SIG-M5 treated with dmso at 0.1 percent for 504 hours (cell line): ENCODE measurements around the gene IFNA21.
"Not testable (repeated sequence)": the region's sequence is repeated elsewhere in the genome, so short reads cannot be mapped to it uniquely, and the experiment has no call there.

ENCODE experiments used
- DNase-seq: peaks from one replicate; lab custom pipeline; 2025; ENCODE audit not compliant: unreplicated experiment; lab: John Stamatoyannopoulos, UW

Gene IFNA21

GRCh38 chr9:21166560-21166959 is at the start of gene IFNA21:
IFNA21 (minus strand) TSS chr9:21166660; CDS start chr9:21166612, 48 bp downstream.
- not testable (repeated sequence) for DNase-seq

DNA sequence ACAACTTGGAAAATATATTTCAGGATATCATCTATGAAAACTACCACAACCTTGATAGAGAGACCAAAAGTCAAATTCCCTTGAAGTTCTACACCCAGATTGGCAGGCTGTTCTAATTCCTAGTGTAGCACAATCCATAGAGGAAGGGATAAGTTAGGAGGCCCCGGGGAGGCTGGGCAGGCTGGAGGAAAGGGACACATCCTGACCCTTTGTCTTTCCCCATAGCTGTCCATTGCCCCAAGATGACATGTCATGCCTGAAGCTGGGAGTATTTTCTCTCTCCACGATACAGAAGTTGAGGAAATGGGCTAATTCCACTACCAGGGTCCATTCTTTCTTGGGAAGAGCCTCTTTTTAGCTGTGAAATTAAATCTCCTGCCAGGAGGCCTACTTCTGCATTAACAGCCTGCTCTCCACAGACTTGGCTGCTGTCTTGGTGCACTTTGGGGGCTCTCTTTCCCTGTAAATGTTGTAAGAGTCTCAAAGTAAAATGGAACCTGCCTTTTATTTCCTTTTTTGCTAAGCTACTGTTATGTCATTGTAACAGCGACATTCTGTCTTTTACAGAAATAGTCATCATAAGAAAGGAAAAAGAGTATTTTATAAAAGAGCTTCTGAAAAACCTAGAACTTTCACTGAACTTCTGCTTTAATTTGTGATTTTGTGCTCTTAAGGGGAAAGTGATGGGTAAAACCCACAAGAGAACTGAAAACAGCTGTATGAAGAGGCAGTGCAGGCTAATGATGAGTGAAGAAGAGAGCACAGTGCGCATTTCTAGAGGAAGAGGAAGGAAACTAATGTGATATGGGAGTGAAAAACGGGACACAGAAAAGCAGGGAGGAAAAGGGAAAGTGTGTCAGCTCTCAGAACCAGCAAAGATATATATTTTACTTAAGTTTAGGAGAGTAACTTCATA is 47.2 kb upstream of the IFNA21 start:
- DNase-seq = peak; percentile 38

DNA sequence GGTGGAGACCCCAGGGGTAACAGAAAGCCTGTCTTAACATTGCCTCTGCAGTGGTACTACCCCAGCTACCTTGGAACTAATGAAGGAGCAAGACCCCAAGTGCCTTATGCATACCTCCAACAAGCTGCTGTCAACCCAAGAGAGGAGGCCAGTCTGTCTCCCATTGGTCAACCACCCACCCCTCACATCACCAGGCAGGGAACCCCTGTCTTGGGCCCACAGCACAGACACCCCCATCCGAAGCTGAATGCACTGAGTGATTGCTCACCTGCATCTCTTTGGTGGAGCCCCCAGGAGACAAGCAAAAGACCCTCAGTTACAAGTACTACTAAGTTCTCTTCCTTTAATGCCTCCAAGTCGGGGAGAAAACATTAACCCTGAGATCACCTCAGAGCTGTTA is 45.7 kb upstream of the IFNA21 start:
- DNase-seq = not testable (repeated sequence)

DNA sequence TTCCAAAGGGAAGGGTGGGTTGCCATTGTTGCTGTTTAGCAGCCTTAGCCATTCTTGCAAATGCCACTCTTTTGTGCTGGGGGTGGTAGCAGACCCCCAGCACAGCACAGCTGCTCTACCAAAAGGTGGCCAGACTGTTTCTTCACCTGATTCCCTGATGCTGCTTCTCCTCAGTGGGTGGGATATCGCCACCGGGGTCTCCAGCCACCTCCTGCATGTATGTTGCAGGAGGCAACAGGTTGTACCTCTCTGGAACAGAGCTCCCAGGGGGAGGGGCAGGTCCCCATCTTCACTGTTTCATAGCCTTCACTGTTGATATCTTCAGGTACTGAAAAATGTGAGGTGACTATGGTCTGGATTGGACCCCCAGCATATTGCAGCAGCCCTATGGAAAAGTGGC is 44.3 kb upstream of the IFNA21 start:
- DNase-seq = not testable (repeated sequence)

GRCh38 chr9:21210311-21210710 is 43.9 kb upstream of the IFNA21 start:
- no peak for DNase-seq

DNA sequence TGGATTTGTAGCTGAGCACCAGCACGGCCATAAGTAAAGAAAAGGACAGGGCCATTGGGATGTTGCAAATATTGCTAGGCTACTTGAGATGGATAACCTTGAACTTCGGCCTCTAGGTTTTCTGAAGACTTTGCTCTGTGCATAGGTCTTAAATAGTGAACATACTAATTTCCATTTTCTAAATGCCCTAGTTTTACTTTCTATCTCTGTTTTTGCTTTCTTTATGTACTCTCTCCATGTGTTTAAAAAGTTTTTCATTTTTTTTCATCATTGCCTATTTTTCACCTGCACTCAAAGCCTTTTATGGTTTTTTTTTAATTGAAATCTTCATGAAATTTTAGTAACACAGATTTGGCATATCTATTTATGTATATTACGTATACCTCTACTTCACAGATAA is 40.6 kb upstream of the IFNA21 start, which contains the start of gene IFNA10:
TSS of gene IFNA10 (minus strand) at position 101 of the 400 bp plus-strand sequence. CDS start at position 55, 46 bp downstream.
- not testable (repeated sequence) for DNase-seq

GRCh38 chr9:21205204-21205603 is 38.7 kb upstream of the IFNA21 start:
- DNase-seq = no peak

GRCh38 chr9:21202105-21202504 is 35.6 kb upstream of the IFNA21 start, which contains the start of gene IFNA7:
IFNA7 (minus strand) TSS chr9:21202205; CDS start chr9:21202165, 40 bp downstream.
- DNase-seq = not testable (repeated sequence)

- peak; percentile 37 for DNase-seq
Measured at GRCh38 chr9:21194867-21195776, 28.7 kb upstream of the IFNA21 start.

DNA sequence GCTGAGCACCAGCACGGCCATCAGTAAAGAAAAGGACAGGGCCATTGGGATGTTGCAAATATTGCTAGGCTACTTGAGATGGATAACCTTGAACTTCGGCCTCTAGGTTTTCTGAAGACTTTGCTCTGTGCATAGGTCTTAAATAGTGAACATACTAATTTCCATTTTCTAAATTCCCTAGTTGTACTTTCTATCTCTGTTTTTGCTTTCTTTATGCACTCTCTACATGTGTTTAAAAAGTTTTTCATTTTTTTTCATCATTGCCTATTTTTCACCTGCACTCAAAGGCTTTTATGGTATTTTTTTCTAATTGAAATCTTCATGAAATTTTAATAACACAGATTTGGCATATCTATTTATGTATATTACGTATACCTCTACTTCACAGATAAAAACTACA is 21.0 kb upstream of the IFNA21 start, which contains the start of gene IFNA4:
TSS of gene IFNA4 (minus strand) at position 101 of the 400 bp plus-strand sequence. CDS start at position 45, 56 bp downstream.
- DNase-seq = not testable (repeated sequence)

DNA sequence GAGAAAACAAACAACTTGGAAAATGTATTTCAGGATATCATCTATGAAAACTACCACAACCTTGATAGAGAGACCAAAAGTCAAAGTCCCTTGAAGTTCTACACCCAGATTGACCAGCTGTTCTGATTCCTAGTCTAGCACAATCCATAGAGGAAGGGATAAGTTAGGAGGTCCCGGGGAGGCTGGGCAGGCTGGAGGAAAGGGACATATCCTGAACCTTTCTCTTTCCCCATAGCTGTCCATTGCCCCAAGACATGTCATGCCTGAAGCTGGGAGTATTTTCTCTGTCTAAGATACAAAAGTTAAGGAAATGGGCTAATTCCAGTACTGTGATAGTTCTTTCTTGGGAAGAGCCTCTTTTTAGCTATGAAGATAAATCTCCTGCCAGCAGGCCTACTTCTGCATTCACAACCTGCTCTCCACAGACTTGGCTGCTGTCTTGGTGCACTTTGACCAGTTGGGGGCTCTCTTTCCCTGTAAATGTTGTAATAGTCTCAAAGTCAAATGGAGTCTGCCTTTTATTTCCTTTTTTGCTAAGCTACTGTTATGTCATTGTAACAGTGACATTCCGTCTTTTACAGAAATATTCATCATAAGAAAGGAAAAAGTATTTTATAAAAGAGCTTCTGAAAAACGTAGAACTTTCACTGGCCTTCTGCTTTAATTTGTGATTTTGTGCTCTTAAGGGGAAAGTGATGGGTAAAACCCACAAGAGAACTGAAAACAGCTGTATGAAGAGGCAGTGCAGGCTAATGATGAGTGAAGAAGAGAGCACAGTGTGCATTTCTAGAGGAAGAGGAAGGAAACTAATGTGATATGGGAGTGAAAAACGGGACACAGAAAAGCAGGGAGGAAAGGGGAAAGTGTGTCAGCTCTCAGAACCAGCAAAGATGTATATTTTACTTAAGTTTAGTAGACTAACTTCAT is 16.6 kb upstream of the IFNA21 start:
- peak; percentile 59 for DNase-seq

GRCh38 chr9:21174671-21175070 is 8.2 kb upstream of the IFNA21 start:
- DNase-seq = no peak

GRCh38 chr9:21172156-21172555 is 5.7 kb upstream of the IFNA21 start:
- DNase-seq = no peak

DNA sequence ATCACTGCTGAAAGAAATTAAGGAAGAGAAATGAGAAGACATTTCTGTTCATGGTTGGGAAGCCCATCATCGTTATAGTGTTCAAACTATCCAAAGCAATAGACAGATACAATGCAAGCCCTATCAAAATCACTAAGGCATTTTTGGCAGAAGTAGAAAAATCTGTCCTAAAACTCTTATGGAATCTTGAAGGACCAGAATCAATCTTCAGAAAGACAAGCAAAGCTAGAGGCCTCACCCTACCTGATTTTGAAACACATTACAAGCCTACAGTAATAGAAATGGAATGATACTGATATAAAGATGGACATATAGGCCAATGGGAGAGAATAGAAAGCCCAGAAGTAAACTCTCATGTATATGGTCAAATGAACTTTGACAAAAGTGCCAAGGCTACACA is 4.9 kb upstream of the IFNA21 start:
- no peak for DNase-seq

GRCh38 chr9:21165516-21165915 is 944 bp downstream of the IFNA21 start:
- DNase-seq = no peak

DNA sequence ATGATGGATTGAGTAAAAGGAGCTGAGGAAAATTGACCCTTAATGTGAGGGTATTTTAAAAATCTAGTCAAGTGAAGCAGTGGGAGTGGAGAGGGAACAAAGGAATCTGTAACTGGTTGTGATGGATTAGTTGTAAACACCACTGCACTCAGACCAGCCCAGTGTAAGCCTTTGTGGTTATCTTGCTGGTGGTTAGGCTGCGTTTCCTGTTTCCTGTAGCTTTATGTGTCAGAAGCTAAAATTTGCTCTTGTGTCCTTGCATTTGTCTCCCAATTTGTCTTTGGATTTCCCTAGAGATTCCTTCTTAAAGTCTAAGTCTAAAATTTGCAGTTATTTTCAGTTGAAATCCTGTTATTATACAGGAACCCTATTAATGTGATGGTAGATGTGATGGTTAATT is 6.3 kb downstream of the IFNA21 start:
- DNase-seq = peak; percentile 74

DNA sequence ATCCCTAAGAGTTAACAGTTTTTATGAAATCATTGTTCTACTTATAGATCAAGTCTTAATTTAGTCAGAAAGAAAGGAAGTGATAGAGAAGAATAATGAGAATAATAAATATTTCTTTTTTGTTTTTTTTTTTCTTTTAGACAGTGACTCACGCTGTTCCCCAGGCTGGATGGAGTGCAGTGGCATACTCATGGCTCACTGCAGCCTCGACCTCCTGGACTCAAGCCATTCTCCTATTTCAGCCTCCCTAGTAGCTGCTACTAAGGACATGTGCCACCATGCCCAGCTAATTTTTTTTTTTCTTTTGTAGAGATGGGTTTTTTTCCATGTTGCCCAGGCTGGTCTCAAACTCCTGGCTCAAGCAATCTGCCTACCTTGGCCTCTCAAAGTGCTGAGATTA is 11.0 kb downstream of the IFNA21 start:
- DNase-seq = no peak

DNA sequence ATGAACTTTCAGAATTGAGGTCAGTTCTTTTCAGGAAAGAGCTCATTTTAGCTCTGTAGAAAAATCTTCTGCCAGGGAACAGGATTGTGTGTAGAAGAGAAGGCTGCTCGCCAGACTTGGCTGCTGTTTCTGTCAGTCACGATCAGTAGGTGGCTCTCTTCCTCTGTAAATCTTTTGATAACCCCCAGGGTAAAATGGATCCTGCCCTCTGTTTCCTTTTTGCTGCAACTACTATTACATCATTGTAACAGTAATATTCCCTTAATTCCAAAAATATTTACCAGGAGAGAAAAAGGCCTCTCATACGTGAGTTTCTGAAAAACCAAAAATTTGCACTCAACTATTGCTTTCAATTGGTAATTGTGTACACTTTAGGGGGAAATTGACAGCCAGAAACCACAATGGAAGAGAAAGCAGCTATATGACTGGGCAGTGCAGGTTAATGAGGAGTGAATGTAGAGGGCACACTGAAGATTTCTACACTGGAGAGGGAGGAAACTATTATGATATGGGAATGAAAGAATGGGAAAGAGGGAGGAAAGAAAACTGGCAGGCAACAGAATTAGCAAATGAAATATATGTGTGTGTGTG is 12.3 kb downstream of the IFNA21 start:
- DNase-seq = peak; percentile 68

GRCh38 chr9:21153336-21154017 is 13.0 kb downstream of the IFNA21 start:
- DNase-seq = peak; percentile 33
